Astrocyte of the spinal cord (primary cell): ENCODE results near the gene ATP6V1D.
"Not testable (repeated sequence)": the region's sequence is repeated elsewhere in the genome, so short reads cannot be mapped to it uniquely, and the experiment has no call there.

Source experiments
- DNase-seq: peaks from one replicate; pipeline ENCODE4 v3.0.0; 2011; ENCODE audit warnings: low read depth, low spot score
- H3K4me3 ChIP-seq: 2 replicates; pipeline ENCODE4 v1.5.1; 2011; ENCODE audit warnings: low read depth, mild to moderate bottlenecking, low read length, moderate library complexity
- in situ Hi-C: cut with HindIII; loops from 2 replicates; pipeline ENCODE4 v1.10.0; 2017; ENCODE audit warnings: low sequenced_read_pairs
- TF ChIP-seq, protein P1 (sequence below): IDR thresholded peaks from 2 replicates; pipeline ENCODE4 v1.5.1; 2012; ENCODE audit warnings: low read depth, mild to moderate bottlenecking, low read length, inconsistent platforms

Gene ATP6V1D

DNA sequence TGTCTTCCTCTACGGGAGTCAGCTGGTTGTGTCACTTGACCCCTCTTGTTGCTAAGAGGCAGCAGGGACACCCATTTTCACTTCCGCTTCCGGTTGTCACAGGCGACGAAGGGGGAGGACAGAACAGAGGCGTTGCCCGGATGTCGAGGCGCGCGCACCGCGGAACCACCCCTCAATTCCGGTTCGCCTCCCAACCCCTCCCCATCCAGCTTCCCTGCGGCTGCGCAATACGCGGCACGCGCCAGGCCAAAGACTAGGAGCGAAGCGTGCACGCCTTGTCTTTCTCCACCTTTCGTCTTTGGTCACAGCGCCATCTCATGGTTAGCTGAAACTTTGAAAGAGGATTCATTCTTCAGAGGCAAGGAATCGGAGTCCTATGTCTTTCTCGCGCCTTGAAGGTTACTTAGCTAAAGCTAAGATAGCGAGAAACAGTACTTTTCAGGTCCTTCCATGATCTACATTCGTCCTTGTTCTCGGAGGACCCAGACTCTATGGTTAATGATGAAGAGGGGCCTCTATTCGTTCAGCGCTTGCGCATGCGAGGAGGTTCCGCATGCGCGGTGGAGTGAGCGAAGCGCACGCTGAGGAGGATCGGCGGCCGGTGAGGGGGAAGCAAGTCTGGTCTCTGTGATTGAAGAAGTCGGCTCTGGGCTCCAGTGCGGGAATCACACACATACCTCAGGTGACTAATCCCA lies at the start of gene ATP6V1D, which contains the start of gene EIF2S1:
TSS of gene ATP6V1D (minus strand) at position 30 of the 695 bp plus-strand sequence. CDS start 106 bp downstream, outside the sequence.
TSS of gene EIF2S1 (plus strand) at position 554 of the 695 bp plus-strand sequence. CDS start 4,440 bp downstream, outside the sequence.
- peak within 1 kb of the TSS; percentile 92 for H3K4me3 ChIP-seq
- TF ChIP-seq, protein P1, sequence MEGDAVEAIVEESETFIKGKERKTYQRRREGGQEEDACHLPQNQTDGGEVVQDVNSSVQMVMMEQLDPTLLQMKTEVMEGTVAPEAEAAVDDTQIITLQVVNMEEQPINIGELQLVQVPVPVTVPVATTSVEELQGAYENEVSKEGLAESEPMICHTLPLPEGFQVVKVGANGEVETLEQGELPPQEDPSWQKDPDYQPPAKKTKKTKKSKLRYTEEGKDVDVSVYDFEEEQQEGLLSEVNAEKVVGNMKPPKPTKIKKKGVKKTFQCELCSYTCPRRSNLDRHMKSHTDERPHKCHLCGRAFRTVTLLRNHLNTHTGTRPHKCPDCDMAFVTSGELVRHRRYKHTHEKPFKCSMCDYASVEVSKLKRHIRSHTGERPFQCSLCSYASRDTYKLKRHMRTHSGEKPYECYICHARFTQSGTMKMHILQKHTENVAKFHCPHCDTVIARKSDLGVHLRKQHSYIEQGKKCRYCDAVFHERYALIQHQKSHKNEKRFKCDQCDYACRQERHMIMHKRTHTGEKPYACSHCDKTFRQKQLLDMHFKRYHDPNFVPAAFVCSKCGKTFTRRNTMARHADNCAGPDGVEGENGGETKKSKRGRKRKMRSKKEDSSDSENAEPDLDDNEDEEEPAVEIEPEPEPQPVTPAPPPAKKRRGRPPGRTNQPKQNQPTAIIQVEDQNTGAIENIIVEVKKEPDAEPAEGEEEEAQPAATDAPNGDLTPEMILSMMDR = peak; percentile 93
- DNase-seq = peak; percentile 99
- in situ Hi-C loops = no loop called here

DNA sequence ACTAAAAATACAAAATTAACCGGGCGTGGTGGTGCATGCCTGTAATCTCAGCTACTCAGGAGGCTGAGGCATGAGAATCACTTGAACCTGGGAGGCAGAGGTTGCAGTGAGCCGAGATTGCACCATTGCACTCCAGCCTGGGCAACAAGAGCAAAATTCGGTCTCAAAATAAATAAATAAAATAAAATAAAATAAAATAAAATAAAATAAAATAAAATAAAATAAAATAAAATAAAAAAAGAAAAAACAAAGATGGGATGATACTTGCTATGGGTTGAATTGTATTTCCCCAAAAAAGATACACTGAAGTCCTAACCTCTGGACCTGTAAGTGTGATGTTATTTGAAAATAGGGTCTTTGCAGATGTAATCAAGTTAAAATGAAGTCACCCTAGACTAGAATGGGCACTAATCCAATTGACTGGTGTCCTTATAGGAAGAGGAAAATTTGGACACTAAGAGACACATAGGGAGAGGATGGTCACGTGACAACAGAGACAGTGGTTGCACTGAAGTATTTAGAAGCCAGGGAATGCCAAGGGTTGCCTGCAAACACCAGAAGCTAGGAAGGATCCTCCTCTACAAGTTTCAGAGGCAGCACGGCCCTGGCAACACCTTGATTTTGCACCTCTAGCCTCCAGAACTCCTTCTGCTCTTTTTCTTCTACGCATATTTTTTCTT lies 48.7 kb upstream of the ATP6V1D start:
- in situ Hi-C loops, DNase-seq, H3K4me3 ChIP-seq: not testable (repeated sequence)

DNA sequence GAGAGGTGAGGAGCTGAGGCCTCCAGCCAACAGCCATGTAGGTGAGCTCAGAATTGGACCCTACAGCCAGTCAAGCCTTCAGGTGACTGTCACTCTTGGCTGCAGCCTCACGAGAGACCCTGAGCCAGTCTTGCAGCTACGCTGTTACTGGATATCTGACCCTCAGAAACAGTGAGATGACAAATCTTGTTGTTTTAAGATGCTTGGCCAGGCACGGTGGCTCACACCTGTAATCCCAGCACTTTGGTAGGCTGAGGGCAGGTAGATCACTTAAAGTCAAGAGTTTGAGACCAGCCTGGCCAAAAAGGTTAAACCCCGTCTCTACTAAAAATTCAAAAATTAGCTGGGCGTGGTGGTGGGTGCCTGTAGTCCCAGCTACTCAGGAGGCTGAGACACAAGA lies 46.2 kb upstream of the ATP6V1D start:
- H3K4me3 ChIP-seq = no peak overlapping the region
- no peak for DNase-seq
- TF ChIP-seq, protein P1 = no peak
- in situ Hi-C loops = no loop called here

DNA sequence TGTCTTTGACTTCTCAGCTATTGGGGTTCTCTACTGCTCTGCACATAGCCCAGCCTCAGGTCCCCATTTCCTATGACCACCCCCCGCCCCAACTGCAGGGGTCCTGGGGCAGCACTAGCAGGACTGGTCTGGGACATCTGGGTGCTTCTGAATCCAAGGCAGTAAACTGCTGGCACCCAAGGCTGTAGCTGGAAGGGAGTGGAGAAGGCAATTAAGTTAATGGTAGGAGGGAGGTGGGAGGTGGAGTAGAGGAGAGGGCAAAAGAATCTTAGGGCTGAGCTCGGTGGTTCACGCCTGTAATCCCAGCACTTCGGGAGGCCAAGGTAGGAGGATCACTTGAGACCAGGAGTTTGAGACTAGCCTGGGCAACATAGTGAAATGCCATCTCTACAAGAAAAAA lies 40.8 kb upstream of the ATP6V1D start:
- in situ Hi-C loops = no loop called here
- TF ChIP-seq, protein P1 = no peak
- no peak overlapping the region for H3K4me3 ChIP-seq
- DNase-seq = no peak

DNA sequence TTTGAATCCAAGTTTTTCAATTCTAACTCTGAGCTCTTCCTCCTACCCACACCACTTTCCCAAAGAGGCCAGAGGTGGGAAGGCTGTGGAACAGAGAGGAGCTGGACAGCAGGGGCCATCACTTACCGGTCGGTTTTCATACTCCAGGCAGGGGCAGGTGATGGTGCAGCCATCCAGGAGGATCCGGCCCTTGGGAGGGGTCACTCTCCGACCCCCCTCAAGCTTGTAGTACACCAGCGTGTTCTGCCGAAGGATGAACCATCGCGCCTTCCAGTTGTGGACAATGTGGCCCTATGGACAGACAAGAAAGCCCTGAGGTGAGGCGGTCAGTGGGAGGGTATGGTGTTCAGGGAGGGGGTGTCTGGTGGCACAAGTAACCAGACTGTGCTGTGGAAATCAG lies 37.9 kb upstream of the ATP6V1D start:
- TF ChIP-seq, protein P1 = no peak
- no peak for DNase-seq
- in situ Hi-C loops = no loop called here

DNA sequence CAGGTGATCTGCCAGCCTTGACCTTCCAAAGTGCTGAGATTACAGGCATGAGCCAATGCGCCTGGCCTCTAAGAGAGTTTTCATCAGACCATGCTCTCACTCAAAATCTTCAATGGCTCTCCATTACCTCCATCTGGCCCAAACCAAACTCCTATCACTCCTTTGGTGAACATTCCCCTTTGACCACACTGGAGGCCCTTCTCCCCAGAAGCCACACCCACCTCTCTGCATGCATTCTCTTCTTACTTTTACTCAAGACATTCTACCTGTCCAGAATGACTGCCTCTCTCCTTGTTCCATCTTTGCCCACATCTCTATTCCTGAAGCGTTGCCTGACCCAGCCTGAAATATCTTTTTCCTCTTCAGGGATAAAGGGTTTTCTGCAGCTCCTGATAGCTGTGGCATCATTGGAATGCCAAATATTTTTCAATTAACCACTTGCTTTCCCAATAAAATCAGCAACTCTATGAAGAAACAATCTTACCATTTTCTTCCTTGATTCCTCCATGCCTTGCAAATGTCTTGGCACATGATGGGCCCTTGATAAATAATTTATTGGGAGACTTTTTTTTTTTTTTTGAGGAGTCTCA lies 36.9 kb upstream of the ATP6V1D start:
- H3K4me3 ChIP-seq = no peak overlapping the region
- peak; percentile 32 for DNase-seq
- TF ChIP-seq, protein P1 = no peak
- in situ Hi-C loops = no loop called here

More for the DNA sequence above, 37.9 kb upstream of the ATP6V1D start:
- H3K4me3 ChIP-seq = no peak overlapping the region

DNA sequence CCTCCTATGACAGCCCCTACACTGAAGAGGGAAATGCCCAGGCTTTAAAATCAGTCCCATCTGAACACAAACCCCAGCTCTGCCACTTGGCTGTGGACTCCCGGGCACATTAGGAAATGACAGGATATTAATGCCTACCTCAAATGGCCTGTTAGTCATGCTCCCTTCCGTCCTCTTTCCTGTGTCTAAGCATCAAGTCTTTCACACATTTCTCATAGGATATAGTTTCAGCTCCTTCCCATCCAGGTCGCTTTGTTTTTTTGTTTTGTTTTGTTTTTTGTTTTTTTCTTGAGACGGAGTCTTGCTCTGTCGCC lies 36.2 kb upstream of the ATP6V1D start:
- DNase-seq = no peak
- TF ChIP-seq, protein P1 = no peak
- in situ Hi-C loops = no loop called here
- no peak overlapping the region for H3K4me3 ChIP-seq
